ENCODE data around the gene DAAM2. TPM values are rescaled to one million over a fixed set of nuclear protein-coding genes. Genes with fewer than 3 reads are reported as not detected.

DAAM2 gene
- total RNA-seq, 2 donors from 2014 or later, result not detected

GRCh38 chr6:39881851-39882530 is 89.8 kb downstream of the DAAM2 start:
- ATAC-seq (no peak), DNase-seq (ENCODE audit: low spot score) (no peak)
- Mint-ChIP-seq H3K27ac (no peak overlapping the region), H3K27me3 (peaks cover under 1 to 7% of the 10 kb centered on the region in 2 donors), H3K36me3 (no peaks in the 10 kb centered on the region), H3K4me3 (no peak overlapping the region), H3K9me3 (no peaks in the 10 kb centered on the region), H3K4me1 (ENCODE audit: low read depth in 2 of 2) (no peaks in the 10 kb centered on the region)

DNA sequence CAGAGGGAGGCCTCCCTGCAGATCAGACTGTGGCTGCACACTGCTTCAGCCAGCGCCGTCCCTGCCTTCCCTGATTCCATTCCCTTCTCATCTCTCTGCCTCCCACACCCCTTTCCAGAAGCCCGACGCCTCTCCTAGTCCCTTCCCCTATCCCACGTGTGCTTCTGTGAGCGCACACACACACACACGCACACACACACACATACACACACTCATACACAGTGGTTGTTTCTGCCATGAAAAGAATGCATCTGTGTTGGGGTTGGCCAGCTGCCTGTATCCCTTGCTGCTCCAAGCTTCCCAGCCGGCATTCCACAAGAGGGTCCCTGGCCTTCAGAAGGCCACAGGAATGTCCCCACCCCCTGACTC is 90.3 kb downstream of the DAAM2 start:
- H3K4me1 Mint-ChIP-seq (ENCODE audit: low read depth in 2 of 2), result no peaks in the 10 kb centered on the region
- no peak overlapping the region for H3K4me3 Mint-ChIP-seq
- DNase-seq (ENCODE audit: low spot score), result no peak
- ATAC-seq, result no peak
- no peaks in the 10 kb centered on the region for H3K36me3 Mint-ChIP-seq
- peaks cover 0 to 2% of the 10 kb centered on the region in 2 donors for H3K27me3 Mint-ChIP-seq
- H3K9me3 Mint-ChIP-seq, result no peaks in the 10 kb centered on the region
- no peak overlapping the region for H3K27ac Mint-ChIP-seq

DNA sequence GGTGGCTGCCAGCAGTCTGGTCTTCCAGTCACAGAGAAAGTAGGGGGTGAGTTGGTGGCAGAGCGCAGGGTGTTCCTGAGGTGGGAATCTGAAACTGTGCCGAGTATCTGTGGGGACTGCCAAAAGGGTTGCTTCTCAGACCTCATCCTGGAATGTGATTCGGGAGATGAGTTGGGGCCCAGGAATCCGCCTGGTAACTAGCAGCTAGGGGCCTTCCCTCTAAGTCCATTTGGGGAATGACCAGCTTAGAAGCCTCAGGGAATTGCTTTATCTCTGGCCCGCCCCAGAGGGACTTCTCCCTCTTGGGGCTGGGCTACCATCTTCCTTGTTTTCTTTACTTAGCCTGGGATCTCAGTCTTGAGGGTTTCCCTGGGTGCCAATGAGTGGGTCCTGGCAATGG is 92.5 kb downstream of the DAAM2 start:
- H3K9me3 Mint-ChIP-seq, result no peaks in the 10 kb centered on the region
- H3K36me3 Mint-ChIP-seq, result no peaks in the 10 kb centered on the region
- DNase-seq (ENCODE audit: low spot score), result no peak
- no peak overlapping the region for H3K27ac Mint-ChIP-seq
- peaks cover 7 to 14% of the 10 kb centered on the region in 2 donors for H3K27me3 Mint-ChIP-seq
- no peak overlapping the region for H3K4me3 Mint-ChIP-seq
- no peaks in the 10 kb centered on the region for H3K4me1 Mint-ChIP-seq (ENCODE audit: low read depth in 2 of 2)
- ATAC-seq, result no peak

DNA sequence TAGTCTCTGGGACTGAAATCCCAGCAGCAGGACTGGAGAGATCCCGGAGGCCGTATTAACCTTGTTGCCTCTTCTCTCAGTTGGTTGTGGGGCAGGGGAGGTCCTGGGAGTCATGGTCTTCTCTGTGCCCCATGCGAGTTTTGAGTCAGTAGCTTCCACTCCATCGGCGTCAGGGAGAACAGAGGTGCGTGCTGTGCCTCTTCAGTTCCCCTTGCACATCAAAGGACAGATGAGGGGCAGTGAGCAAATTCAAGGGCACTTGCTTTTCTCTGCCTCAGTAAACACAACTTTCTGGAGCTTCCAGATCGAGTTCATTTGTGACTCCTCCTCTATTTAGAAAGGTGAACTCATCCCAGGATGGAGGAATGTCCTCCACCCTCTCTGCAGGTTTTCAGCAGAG is 93.5 kb downstream of the DAAM2 start:
- Mint-ChIP-seq H3K4me3 (no peak overlapping the region), H3K27ac (no peak overlapping the region), H3K27me3 (peaks cover 9 to 14% of the 10 kb centered on the region in 2 donors), H3K9me3 (no peaks in the 10 kb centered on the region), H3K36me3 (no peaks in the 10 kb centered on the region), H3K4me1 (ENCODE audit: low read depth in 2 of 2) (no peaks in the 10 kb centered on the region)
- DNase-seq (ENCODE audit: low spot score) (no peak), ATAC-seq (no peak)

DNA sequence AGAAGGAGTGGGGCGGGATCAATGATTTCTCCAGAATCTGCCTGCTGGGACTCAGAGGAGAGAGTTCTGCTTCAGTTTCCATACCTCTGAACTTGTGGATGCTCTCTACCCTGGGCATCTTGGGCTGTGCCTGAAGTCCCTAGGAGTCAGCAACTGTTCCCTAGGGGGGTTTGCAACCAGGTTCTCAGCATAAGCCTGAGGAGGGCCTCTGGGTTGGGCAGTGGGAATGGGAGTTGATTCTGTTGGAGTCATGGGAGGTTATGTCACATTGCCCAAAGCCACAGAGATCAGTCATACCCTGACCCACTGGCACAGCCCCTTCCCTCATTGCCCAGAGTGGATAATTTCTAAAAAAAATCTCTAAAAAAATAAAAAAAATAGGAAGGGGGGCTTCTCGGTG is 94.7 kb downstream of the DAAM2 start:
- no peak overlapping the region for H3K4me3 Mint-ChIP-seq
- no peaks in the 10 kb centered on the region for H3K4me1 Mint-ChIP-seq (ENCODE audit: low read depth in 2 of 2)
- no peak overlapping the region for H3K27ac Mint-ChIP-seq
- H3K27me3 Mint-ChIP-seq, result peaks cover 9 to 14% of the 10 kb centered on the region in 2 donors
- no peaks in the 10 kb centered on the region for H3K9me3 Mint-ChIP-seq
- no peaks in the 10 kb centered on the region for H3K36me3 Mint-ChIP-seq
- DNase-seq (ENCODE audit: low spot score) (no peak), ATAC-seq (no peak)

DNA sequence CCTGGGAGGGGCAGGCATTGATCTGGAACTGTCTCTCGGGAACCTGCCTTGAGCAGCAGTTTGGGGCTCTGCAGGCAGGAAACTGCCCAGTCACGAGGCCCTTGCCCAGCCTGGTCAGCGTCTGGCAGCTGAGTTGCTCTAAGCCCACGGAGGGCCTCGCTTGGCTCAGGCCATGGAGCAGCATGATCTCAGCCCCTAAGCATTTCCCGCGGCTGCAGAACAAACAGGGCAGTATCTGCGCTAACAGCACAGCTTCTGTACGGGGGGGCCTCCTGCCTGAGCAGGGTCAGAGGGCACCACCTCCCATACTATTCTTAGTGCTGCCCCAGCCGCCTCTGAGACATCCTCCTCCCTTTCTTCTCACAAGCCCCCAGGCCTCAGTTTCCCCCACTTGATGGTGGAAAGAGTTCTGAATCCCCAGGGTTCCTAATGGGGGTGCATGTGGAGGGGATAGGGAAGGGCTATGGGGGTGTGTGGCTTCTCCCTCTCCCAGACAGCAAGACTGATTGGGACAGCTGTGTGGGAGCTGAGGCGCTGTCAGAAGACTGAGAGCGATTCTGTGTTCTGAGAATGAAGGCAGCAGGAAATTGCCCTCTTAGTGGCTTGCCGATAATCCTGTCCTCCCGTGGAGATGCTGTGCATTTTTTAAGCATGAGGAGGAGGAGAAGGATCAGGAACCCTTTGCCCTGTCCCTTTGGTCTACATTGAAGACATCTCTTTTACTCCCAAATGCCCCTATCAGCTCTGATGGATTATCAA is 95.7 kb downstream of the DAAM2 start:
- Mint-ChIP-seq H3K27me3 (peaks cover 9 to 14% of the 10 kb centered on the region in 2 donors), H3K4me3 (no peak overlapping the region), H3K4me1 (ENCODE audit: low read depth in 2 of 2) (no peaks in the 10 kb centered on the region), H3K27ac (no peak overlapping the region), H3K9me3 (no peaks in the 10 kb centered on the region), H3K36me3 (no peaks in the 10 kb centered on the region)
- DNase-seq (ENCODE audit: low spot score) (no peak), ATAC-seq (no peak)

- ATAC-seq, result no peak
- Mint-ChIP-seq H3K27ac (no peak overlapping the region), H3K9me3 (no peaks in the 10 kb centered on the region), H3K4me1 (ENCODE audit: low read depth in 2 of 2) (no peaks in the 10 kb centered on the region), H3K27me3 (peaks cover 9 to 14% of the 10 kb centered on the region in 2 donors), H3K36me3 (no peaks in the 10 kb centered on the region), H3K4me3 (no peak overlapping the region)
- no peak for DNase-seq (ENCODE audit: low spot score)
Observed at GRCh38 chr6:39889229-39889628, 97.1 kb downstream of the DAAM2 start.

- no peaks in the 10 kb centered on the region for H3K36me3 Mint-ChIP-seq
- peaks cover 9 to 14% of the 10 kb centered on the region in 2 donors for H3K27me3 Mint-ChIP-seq
- H3K27ac Mint-ChIP-seq, result no peak overlapping the region
- H3K9me3 Mint-ChIP-seq, result no peaks in the 10 kb centered on the region
- H3K4me1 Mint-ChIP-seq (ENCODE audit: low read depth in 2 of 2), result no peaks in the 10 kb centered on the region
- ATAC-seq (no peak), DNase-seq (ENCODE audit: low spot score) (no peak)
- no peak overlapping the region for H3K4me3 Mint-ChIP-seq
Observed at GRCh38 chr6:39891353-39891752, 99.2 kb downstream of the DAAM2 start.

DNA sequence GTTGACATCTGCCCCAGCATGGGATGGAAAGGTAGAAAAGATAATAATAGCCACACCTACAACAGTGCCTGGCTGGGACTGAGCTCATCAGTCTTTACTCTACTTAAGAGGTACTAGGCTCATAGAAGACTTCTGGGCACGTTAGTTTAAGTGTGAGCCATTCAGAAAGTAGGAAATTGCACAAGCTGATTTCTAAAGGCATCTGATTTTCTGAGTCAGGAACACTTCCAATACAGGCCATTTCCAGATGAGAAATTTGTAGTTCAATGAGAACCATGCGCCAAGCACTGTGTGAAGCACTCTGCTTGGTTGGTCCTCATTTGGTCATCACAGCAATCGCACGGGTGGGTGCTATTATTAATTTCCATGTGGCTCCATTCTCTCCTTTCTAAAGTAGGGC is 99.8 kb downstream of the DAAM2 start:
- Mint-ChIP-seq H3K27me3 (peaks cover 9 to 16% of the 10 kb centered on the region in 2 donors), H3K9me3 (no peaks in the 10 kb centered on the region), H3K4me1 (ENCODE audit: low read depth in 2 of 2) (no peaks in the 10 kb centered on the region), H3K36me3 (no peaks in the 10 kb centered on the region), H3K27ac (no peak overlapping the region), H3K4me3 (no peak overlapping the region)
- ATAC-seq (no peak), DNase-seq (ENCODE audit: low spot score) (no peak)

DNA sequence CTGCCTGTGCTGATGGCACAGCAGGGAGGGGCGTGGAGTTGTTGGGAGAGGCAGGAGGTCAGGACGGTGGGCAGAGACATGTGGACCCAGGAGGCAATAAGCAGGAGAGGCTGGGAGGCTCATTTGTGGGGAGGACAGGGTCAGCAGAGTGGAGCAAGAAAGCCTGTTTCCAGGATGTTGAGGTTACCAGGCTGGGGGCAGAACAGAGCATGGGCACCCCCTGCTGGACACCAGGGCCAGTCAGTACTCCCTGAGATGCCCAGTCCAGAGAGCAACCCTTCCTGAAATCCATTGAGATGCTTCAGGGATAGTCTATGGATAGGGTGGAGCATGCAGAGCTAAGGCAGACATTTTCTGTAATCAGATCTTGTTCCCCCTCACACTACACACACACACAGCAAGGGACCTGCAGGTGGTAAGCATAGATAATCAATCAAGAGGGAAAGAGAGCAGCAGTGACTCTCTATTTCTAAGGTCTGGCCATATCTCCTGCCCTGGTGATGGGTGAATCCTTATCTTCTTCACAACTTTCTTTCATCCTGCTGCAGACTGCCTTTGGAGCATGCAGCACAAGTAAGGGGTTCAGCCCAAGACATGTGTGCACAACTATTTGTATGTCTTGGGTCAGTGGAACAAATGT is 100.4 kb downstream of the DAAM2 start:
- DNase-seq (ENCODE audit: low spot score), result no peak
- no peaks in the 10 kb centered on the region for H3K9me3 Mint-ChIP-seq
- H3K27me3 Mint-ChIP-seq, result peaks cover 9 to 22% of the 10 kb centered on the region in 2 donors
- ATAC-seq, result peak; percentile 53 to 64
- no peak overlapping the region for H3K4me3 Mint-ChIP-seq
- H3K36me3 Mint-ChIP-seq, result no peaks in the 10 kb centered on the region
- H3K4me1 Mint-ChIP-seq (ENCODE audit: low read depth in 2 of 2), result no peaks in the 10 kb centered on the region
- no peak overlapping the region for H3K27ac Mint-ChIP-seq

GRCh38 chr6:39893286-39893685 is 101.1 kb downstream of the DAAM2 start:
- no peaks in the 10 kb centered on the region for H3K36me3 Mint-ChIP-seq
- ATAC-seq, result no peak
- H3K4me3 Mint-ChIP-seq, result no peak overlapping the region
- H3K27me3 Mint-ChIP-seq, result peaks cover 13 to 26% of the 10 kb centered on the region in 2 donors
- DNase-seq (ENCODE audit: low spot score), result no peak
- H3K9me3 Mint-ChIP-seq, result no peaks in the 10 kb centered on the region
- H3K4me1 Mint-ChIP-seq (ENCODE audit: low read depth in 2 of 2), result no peaks in the 10 kb centered on the region
- no peak overlapping the region for H3K27ac Mint-ChIP-seq

- H3K9me3 Mint-ChIP-seq, result no peaks in the 10 kb centered on the region
- H3K4me1 Mint-ChIP-seq (ENCODE audit: low read depth in 2 of 2), result no peaks in the 10 kb centered on the region
- no peaks in the 10 kb centered on the region for H3K36me3 Mint-ChIP-seq
- peaks cover 5 to 15% of the 10 kb centered on the region in 2 donors for H3K27me3 Mint-ChIP-seq
- H3K27ac Mint-ChIP-seq, result no peak overlapping the region
- ATAC-seq, result no peak
- no peak for DNase-seq (ENCODE audit: low spot score)
- H3K4me3 Mint-ChIP-seq, result no peak overlapping the region
Observed at GRCh38 chr6:39896701-39897100, 104.5 kb downstream of the DAAM2 start.

GRCh38 chr6:39897698-39898097 is 105.5 kb downstream of the DAAM2 start:
- no peak overlapping the region for H3K4me3 Mint-ChIP-seq
- H3K9me3 Mint-ChIP-seq, result no peaks in the 10 kb centered on the region
- H3K36me3 Mint-ChIP-seq, result no peaks in the 10 kb centered on the region
- DNase-seq (ENCODE audit: low spot score), result no peak
- no peak overlapping the region for H3K27ac Mint-ChIP-seq
- no peak for ATAC-seq
- no peaks in the 10 kb centered on the region for H3K4me1 Mint-ChIP-seq (ENCODE audit: low read depth in 2 of 2)
- H3K27me3 Mint-ChIP-seq, result peaks cover 5 to 15% of the 10 kb centered on the region in 2 donors

- H3K4me1 Mint-ChIP-seq (ENCODE audit: low read depth in 2 of 2), result no peaks in the 10 kb centered on the region
- no peak for ATAC-seq
- no peak overlapping the region for H3K4me3 Mint-ChIP-seq
Observed at GRCh38 chr6:39898625-39899024, 106.4 kb downstream of the DAAM2 start.

More at GRCh38 chr6:39898625-39899024, 106.4 kb downstream of the DAAM2 start:
- Mint-ChIP-seq H3K9me3 (no peaks in the 10 kb centered on the region), H3K27ac (no peak overlapping the region), H3K36me3 (no peaks in the 10 kb centered on the region), H3K27me3 (peaks cover 5 to 15% of the 10 kb centered on the region in 2 donors)
- no peak for DNase-seq (ENCODE audit: low spot score)

Measured in natural killer cell treated with Interleukin-12 subunit alpha and Interleukin-12 subunit beta and Interleukin-15 and Interleukin-18, amount 100 ng/mL, for 72 hours (primary cell).